ENCODE results near the gene DHRS12.

DNA sequence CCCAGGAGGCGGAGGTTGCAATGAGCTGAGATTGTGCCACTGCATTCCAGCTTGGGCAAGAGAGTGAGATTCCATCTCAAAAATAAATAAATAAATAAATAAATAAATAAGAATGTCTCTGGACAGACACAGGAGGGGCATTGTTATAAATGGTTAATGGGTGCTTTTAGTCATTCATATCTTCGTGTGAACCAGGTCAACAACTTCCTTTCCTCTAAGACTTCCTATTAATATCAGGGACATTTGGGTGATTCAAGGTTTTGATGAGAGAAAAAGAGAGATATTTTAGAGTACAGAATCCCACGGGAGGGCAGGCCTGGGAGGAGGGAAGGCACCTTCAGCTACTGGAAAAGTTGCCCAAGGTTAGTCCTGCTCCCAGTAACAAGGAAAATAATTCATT lies 23.9 kb downstream of the DHRS12 start:
- no peak for TF ChIP-seq EZH2 (IDR thresholded peaks at IDR 0.05; ENCODE audit: low read length, unreplicated experiment)
- TF ChIP-seq, protein P1, sequence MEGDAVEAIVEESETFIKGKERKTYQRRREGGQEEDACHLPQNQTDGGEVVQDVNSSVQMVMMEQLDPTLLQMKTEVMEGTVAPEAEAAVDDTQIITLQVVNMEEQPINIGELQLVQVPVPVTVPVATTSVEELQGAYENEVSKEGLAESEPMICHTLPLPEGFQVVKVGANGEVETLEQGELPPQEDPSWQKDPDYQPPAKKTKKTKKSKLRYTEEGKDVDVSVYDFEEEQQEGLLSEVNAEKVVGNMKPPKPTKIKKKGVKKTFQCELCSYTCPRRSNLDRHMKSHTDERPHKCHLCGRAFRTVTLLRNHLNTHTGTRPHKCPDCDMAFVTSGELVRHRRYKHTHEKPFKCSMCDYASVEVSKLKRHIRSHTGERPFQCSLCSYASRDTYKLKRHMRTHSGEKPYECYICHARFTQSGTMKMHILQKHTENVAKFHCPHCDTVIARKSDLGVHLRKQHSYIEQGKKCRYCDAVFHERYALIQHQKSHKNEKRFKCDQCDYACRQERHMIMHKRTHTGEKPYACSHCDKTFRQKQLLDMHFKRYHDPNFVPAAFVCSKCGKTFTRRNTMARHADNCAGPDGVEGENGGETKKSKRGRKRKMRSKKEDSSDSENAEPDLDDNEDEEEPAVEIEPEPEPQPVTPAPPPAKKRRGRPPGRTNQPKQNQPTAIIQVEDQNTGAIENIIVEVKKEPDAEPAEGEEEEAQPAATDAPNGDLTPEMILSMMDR (conservative IDR thresholded peaks at IDR 0.05; ENCODE audit: low read depth, low read length) = no peak
